Activated CD4-positive, alpha-beta T cell treated with anti-CD3 and anti-CD28 coated beads, Interleukin-2, Interleukin-6, amounts not matched to agents 100 ng/mL and 50 ng/mL, durations not matched to agents 16 hours and 8 hours (primary cell): ENCODE measurements around the gene AGRP.

ENCODE experiments used
- DNase-seq: peaks from one replicate; pipeline ENCODE4 v3.0.0-alpha.2; 2020

AGRP gene

DNA sequence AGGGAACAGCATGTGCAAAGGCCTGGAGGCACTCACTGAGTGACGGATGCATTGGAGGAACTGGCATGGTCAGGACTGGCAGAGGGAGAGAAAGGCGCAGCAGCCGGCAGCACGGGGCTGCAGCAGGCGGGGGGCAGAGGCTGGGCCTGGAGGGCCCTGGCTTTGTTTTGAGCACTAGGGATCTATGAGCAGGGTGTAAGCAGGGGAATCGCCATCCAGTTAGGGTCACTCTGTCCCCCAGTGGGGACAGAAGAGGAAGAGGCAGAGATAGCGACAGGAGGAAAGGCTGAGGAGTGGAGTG is 38.3 kb downstream of the AGRP start:
- no peak for DNase-seq

DNA sequence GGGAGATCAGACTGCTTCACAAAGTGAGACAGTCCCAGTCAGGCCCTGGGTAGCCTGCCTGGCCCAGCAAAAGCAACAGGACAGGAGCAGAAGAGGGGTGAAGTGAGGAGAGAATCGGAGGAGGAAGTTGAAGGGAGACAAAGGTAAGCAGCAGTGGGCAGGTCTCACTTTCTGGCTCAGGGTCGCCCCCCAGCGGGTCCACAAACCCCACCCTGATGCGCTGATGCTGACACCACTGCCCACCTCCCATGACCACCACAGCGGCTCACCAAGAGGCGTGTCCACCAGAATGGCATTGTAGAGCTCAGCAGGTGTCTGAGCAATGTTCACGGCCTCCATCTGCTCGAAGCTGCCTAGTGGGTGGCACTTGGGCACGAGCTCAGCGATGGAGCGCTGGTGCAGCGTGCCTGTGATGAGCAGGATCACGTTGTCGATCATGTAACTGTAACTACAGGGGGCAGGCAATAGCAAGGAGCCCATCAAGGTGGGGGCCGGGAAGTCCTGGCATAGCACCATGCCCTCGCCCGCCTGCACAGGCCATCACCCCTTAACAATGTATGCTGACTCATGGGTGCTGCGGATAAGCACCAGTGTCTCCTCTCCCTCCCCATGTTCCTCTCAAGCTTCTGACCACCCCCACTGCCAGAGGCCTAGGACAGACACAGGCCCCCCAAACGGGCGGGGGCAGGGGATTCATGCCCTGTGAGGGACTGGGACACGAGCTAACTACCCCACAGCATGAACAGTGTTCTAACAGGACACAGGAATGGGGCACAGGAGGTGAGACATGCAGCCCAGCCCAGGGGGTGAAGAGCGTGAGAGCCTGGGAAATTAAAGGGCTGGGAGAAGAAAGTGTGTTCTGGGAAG is 38.9 kb downstream of the AGRP start:
- no peak for DNase-seq

DNA sequence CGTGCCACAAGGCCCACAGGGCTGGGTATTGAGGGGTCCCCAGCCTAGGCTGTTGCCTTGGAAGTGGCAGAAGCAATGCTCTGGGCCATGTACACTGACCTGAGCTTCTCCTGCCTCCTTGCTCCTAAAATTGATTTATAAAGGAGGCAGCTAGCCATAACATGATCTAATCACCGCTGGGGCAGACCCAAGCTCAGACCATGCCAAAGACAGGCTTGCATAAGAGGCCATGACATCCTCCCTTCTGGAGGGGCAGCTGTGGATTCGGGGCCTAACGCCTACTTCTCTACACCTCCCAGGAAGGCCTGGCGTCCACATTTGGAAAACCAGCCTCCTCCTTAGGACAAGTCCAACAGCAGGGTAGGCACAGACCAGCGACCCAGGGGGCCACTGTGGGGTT is 40.1 kb downstream of the AGRP start:
- no peak for DNase-seq

DNA sequence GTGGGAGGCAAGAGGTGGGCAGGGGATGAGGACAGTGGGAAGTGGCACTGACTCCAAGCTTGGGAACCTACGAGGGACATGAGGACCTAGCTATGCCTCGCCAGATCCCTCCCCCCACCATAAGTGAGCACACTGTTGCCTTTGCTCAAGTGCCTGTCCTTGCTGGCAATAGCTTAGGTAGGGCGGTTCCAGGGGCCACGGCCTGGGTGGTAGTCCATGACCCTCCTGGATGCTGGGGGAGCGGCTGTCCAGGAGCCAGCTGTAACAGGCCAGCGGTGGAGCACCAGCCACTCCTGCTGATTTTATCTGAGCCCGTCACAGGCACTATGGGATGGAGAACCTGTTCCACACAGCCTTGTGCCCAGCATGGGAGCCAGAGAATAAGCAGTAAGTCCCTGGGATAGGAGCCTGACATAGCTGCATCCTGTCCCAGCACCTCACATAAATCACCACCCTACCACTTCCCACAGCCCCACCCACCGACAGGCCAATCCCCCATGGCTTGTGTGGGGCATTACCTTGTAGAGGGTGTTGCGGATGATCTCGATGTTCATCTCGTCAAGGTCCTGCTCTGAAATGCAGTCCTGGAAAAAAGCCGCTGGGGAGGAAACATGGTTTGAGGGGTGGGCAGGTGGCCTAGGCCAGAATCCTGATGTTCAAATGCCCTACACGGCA is 40.6 kb downstream of the AGRP start:
- no peak for DNase-seq

DNA sequence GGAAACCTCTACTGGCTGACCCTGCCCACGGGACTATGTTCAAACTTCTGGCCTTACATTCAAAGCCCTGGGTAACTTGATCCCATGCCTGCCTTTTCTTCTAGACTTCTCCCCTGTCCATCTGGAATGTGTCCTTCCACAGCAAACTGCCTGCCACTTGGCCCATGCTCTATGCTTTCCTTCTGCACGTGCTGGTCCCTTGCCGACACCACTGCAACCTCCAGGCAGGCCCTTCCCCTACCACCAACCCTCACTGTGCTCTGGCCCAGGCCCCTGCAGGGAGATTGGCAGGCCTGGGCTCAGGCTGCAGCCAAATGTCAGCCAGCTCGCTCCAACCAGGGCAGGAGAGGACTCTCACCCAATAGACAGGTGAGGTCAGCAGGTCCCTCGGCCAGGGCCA is 41.4 kb downstream of the AGRP start:
- DNase-seq, result no peak

DNA sequence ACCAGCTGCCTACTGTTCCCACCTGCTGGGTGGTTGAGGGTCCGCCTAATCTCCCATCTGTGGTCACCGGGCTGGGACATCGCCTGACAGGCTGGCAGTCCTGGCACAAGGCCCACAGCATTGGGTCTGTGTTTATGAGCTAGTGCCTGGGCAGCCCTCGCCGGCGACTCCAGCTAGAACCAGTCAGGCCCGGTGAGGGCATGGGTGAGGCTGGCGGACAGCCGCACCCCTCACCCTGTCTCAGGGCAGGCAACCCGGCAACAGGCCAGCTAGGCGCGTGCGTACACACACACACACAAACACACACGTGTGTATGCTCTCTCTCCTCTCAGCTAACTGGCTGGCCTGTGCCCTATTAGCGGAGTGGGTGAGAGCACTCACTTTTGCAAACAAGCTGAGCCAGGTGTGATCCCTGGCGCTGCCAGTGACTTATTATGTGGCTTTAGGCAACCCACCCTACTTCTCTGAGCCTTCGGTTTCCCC is 42.0 kb downstream of the AGRP start:
- DNase-seq, result no peak

DNA sequence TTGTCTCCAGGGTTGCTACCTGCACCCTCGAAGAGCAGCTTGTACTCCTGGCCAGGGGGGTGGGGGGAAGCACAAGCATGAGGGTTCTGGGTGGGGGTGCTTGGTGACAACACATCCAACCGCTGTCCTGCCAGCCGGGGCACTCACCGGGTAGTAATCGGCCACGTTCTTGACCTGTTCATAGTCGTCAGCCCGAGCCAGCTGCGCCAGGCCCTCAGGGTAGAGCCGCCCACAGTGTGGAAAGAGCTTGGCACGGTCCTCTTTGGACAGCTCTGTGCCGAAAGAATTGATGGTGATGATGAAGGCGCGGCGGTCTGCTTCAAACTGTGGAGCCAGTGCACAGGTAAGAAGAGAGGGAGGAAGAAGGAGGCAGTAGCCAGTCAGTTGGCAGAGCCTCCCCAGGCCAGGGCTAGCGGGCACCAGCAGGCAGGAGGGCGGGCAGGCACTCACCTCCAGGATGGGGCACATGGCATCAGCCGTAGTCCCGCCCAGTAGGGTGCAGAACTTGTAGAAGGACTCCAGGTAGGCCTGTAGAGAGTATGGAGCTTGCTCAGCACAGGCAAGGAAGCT is 44.4 kb downstream of the AGRP start:
- DNase-seq, result no peak

DNA sequence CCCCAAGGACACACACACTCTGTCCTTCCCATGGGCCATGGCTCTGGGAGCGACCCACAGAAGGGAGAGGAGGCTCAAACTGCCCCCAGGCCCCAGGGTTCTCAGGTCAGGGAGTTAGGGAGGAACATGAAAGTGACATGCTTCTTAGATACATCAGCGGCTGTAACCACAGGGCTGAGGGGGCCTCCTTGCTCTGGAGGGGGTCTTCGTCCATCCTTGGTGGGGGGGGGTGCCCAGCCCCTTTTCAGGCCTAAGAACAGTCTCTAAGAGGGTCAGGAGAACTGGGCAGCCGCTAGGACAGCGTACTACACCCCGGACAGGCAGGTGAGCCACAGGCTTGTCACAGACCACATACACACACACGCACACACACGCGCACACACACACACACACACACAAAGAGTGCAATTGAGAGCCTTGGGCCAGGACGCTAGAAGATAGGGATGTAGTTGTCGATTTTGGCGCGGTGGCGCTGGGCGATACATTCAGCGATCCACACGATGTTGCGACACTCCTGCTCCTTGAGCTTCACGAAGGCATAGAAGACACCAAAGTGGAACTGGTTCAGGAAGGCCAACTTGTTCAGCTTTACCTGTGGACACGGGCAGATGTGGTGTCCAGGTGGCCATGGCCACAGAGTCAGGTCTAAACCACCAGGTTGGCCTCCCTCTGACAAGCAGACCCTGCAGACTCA is 45.1 kb downstream of the AGRP start:
- DNase-seq, result no peak

DNA sequence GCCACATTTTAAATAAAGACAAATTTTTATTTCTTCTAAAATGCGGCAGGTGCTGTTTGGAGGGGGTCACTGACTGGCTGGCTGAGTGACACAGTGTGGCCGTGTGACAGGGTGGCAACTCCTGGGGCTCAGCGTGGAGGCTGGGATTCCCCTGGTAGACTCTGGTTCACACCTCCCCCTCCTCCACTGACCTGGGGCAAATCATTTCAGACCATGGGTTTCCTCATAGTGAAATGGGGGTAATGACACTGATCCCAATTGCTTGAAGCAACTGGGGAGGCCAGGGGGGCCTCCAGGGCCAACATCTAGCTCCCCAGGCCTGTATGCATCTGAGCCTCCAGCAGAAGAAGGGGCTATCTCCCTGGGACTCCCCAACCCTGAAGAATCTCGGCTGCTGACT is 45.8 kb downstream of the AGRP start:
- DNase-seq, result peak; percentile 51

DNA sequence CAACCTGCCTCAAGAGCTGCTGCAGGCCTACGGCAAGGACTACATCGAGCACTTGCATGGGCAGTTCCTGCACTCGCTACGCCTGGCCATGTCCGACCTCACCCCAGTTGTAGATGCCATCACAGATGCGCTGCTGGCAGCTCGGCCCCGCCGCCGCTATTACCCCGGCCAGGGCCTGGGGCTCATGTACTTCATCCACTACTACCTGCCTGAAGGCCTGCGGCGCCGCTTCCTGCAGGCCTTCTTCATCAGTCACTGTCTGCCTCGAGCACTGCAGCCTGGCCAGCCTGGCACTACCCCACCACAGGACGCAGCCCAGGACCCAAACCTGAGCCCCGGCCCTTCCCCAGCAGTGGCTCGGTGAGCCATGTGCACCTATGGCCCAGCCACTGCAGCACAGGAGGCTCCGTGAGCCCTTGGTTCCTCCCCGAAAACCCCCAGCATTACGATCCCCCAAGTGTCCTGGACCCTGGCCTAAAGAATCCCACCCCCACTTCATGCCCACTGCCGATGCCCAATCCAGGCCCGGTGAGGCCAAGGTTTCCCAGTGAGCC is 46.6 kb downstream of the AGRP start:
- no peak for DNase-seq

DNA sequence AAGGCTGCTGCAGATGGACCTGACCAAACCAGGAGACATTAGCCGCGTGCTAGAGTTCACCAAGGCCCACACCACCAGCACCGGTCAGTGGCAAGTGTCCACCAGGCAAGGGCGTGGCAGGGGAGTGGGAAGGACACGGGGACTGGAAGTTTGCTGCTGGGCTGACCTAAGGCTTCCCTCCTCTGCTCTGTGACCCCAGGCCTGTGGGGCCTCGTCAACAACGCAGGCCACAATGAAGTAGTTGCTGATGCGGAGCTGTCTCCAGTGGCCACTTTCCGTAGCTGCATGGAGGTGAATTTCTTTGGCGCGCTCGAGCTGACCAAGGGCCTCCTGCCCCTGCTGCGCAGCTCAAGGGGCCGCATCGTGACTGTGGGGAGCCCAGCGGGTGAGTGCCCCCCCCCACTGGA is 47.6 kb downstream of the AGRP start:
- no peak for DNase-seq

DNA sequence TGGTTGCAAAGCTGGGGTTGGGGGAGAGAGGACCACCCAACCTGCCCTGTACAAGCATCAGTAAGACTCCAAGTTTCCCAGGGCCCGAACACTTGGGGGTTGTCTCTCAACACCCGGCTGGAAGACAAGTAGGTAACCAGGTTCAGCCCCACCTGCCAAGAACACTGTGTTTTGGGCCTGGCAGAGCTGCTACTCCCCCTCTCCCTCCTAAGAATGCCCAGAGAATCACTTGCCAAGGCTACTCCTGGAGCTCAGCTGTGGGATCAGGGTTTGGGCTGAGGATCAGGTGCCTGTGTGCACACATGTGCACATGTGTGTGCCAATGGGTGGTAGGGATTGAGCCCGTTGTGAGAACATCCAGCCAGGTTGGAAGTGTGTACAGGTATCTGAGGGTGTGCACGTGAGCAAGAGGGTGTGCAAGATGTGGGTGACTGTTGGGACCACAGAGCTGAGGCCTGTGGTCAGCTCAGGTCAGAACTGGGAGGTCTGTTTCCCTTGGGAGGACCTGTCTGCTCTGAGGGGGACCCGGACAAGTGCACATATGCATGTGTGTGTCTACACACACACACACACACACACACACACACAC is 50.1 kb downstream of the AGRP start:
- no peak for DNase-seq
